Measurements from ENCODE around the gene WSB1. TPM values are rescaled to one million over a fixed set of nuclear protein-coding genes. Genes with fewer than 3 reads are reported as not detected.

WSB1 gene
- polyA plus RNA-seq, 4 donors, result 196 to 359 (median 242) TPM

DNA sequence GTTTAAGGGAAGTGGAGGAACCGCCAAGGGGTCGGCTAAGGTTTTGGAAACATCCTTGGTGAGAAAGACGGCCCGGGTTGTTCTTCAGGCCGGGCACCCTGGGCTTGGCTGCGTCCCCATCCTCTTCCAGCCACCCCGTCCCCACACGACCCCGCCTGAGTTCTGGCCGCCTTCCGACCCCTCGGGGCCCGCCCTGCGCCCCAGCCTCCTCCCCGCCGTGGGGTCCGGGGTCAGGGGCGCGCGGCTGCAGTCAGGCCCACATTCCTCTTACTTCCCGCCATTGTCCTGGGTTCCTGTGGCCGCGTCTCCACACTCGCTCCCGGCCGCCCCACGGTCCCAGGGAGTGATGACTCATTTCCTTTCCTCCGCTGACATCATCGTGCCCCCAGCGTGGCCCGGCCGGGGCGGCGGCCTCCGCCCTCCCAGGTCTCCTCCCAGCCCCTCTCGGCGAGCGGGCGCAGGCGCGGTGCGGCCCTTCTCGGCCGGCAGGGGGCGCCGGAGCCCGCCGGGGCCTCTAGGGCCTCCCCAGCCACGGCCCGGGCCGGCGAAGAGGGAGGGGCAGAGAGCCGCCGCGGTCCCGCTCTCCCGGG lies 59.6 kb downstream of the WSB1 start:
- DNase-seq (ENCODE audit: low read depth in 4 of 4, low spot score in 3 of 4), result peak in 3 of 4 donors; percentile 76 to 85 (median 79)

DNA sequence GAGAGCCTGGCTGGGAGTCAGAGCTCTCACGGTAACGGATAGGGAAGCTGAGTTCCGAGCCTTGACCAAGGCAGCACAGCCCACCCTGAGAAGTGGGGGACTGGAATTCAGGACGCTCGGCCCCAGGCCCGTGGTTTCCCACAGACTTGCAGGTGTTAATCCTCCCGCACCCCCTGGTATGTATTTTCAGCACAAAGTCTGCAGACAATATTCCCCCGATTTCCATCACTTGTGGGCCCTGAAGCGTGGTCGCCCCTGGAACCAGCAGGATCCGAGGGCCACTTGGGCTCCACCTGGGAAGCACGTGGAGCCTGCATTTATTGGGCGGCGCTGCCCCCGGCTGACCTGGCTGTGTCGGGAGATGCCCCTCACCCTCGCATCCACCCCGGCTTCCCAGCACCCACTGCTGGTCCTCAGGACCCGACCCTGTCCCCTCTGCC lies 60.2 kb downstream of the WSB1 start:
- no peak for DNase-seq (ENCODE audit: low read depth in 4 of 4, low spot score in 3 of 4)

DNA sequence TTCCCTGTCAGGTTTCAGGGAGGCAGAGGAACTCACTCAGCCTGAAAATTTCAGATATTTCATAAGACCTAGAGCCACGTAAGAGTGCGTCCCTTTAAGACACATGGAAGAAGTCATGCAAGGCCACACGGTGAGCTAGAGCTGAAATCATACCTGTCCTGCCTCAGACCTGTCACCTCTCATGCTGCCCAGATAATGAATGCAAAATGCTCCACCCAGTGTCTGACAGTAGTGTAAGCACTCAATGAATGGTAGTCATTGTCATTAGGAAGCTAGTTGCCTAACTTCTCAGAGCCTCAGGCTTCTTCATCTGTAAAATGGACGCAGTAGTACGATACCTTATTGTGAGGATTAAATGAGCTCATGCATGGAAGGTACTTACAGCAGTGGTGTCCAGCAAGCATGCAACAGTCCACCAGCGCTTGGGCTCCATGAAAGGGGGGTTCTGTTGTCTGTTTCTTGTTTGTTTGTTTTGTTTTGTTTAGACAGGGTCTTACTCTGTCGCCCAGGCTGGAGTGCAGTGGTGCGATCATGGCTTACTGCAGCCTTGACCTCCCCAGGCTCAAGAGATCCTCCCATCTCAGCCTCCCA lies 60.7 kb downstream of the WSB1 start:
- no peak for DNase-seq (ENCODE audit: low read depth in 4 of 4, low spot score in 3 of 4)

DNA sequence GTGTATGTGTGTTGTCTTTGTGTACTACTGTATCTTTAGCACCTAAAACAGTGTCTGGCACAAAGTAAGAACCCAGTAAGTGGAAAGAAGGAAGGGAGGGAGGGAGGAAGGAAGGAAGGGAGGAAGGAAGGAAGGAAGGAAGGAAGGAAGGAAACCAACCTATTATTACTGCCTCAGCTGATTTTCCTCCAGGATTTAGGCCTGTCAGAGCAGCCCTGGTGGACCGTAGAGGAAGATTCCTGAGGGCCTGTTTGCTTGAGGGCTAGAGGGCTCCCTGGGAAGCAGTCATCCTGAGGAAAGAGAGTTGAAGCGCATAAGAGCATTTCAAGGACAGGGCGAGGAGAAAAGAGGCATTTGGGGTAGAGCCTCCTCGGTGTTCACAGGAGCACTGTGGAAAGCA lies 61.5 kb downstream of the WSB1 start:
- DNase-seq (ENCODE audit: low read depth in 4 of 4, low spot score in 3 of 4), result no peak

DNA sequence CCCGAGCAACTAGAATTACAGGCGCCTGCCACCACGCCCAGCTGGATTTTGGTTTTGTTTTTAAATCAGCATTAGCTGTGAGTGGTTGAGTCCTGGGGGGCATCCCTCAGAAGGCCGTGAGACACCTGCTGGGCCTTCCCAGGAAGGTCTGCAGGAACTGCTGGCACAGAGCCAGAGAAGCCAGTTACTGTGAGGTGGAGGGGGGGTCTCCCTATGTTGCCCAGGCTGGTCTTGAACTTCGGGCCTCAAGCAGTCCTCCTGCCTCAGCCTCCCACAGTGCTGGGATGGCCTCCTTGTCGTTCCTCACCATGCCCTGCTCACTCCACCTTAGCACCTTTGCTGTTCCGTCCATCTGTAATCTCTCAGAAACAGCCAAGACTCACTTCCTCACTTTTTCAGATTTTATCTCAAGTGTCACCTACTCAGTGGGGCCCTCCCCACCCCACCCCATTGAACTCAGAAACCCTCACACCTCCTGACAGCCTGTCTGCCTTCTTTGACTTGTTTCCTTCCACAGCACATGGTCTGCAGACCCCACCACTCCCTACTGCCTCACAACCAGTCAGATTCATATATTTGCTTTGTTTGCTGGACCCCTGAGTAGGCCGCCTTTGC lies 62.3 kb downstream of the WSB1 start:
- no peak for DNase-seq (ENCODE audit: low read depth in 4 of 4, low spot score in 3 of 4)

DNA sequence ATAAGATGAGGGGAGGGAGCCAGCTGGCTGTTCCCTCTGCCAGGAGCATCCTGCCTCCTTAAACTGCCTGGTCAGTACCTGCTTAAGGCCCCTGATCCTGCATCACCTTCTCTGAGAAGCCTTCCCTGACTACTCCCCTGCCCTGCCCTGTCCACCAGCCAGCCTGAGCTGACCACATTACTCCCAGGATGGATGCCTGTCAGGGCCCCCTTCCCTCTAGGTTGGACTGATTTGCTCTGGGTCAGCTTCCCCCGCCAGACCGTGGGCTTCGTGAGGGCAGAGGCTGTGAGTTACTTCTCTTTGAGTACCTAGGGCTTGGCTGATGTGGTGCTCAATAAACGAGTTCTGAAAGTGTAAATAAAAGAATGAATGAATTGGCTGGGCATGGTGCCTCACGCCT lies 63.3 kb downstream of the WSB1 start:
- no peak for DNase-seq (ENCODE audit: low read depth in 4 of 4, low spot score in 3 of 4)

DNA sequence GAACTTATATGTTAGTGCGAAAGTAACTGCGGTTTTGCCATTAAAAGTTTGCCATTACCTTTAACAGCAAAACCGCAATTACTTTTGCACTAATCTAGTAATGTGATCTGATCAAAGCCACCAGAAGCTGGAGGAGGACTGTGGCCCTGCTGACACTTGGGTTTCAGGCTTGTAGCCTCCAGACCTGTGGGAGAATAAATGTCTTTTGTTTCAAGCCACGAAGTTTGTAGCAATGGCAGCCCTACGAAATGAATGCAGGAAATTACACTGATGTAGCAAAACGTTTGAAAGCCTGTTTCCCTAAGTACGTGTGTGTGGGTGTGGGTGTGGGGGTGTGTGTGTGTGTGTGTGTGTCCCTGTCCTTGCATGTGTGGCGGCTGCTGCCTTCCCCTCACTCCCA lies 66.6 kb downstream of the WSB1 start:
- no peak for DNase-seq (ENCODE audit: low read depth in 4 of 4, low spot score in 3 of 4)

DNA sequence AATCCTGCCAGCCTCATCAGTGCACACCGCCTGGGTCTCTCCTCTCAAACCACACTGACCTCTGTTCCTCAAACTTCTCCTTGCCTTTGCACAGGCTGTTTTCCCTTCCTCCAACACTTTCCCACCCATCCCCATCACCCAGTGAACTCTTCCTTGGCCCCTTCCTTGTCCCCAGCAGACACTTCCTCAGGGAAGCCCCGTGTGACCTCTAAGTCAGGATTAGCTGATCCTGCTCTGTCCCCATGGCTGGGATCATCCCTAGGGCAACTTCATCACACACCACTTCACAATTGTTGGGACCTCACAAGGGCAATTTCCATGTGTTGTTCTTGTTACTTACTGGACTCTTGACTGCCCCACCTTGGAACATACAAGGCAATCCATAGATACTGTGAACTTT lies 67.8 kb downstream of the WSB1 start:
- DNase-seq (ENCODE audit: low read depth in 4 of 4, low spot score in 3 of 4), result no peak

DNA sequence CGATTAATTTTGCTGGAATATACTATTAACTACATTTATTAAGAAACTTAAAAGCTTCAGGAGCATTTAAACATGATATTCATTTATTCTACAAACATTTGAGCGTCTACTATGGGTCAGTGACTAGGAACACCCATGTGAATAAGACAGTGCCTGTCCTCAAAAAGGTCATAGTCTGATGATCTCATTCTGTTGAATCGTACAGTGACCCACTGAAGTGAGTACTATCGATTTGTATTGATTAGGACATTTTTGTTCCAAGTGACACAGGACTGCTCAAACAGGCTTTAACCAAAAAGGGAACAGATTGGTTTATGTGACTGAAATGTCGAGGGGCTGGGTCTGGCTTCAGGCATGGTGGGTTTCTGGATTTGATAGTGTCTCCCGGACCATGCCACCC lies 68.6 kb downstream of the WSB1 start:
- DNase-seq (ENCODE audit: low read depth in 4 of 4, low spot score in 3 of 4), result no peak

DNA sequence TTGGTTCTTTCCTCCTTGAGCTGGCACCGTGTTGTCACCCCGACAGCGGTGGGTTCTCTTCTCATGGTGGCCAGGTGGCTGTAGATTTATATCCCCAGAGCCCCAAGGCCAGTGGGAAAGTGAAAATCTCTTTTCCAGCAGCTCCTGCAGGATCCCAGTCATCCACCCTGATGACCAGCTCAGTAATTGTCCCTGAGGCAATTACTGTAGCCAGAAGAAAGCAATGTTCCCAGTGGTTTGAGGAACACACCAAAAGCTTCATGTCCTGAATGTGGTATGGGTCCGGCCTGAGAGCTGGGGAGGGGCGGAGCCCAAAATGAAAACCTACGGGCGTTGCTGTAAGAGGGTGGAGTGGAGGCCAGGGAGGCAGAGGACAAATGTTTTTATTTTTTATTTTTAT lies 69.0 kb downstream of the WSB1 start:
- DNase-seq (ENCODE audit: low read depth in 4 of 4, low spot score in 3 of 4), result no peak

DNA sequence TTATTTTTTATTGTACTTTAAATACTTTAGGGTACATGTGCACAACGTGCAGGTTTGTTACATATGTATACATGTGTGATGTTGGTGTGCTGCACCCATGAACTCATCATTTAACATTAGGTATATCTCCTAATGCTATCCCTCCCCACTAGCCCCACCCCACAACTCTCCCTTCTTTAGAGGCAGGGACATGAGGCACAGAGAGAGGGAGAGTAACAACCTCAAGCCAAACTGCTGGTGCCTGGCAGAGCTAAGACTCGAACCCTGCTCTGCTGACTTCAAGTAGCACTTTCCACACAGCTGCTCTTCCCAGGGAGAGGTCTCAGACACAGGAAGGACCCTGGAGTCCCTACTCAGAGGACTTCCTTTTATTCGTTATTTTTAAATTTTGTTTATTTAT lies 69.4 kb downstream of the WSB1 start:
- no peak for DNase-seq (ENCODE audit: low read depth in 4 of 4, low spot score in 3 of 4)

Other genes starting within 250 kb of the WSB1 start
- gene KSR1, start 162.3 kb downstream of the WSB1 start, polyA plus RNA-seq (ENCODE audit: insufficient read length in 4 of 4), result 10 to 100 TPM; 33.9 to 72.8 (median 43.1) TPM